ENCODE measurements around the gene PPP2R5E. TPM values are rescaled to one million over a fixed set of nuclear protein-coding genes. Genes with fewer than 3 reads are reported as not detected.

PPP2R5E gene
- total and polyA plus RNA-seq, 11 donors, result 6.2 to 44.2 (median 31.3) TPM

DNA sequence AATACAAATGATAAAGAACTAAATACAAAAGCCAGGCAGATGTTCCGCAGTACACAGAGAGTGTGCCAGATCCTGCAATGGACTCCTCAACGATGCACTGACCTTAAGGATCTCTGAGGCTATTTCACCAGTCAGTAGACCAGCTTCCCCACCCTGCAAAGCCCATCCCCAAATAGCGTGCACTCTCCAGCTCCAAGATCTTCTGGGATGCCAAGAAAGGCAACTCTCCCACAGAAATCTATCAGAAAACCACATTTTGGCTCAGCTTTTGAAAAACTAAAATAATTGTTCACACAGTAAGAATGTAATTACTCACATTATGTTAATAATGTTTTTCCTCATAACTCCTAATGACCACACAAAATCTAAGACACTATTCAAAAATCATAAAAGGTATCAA is 90.4 kb downstream of the PPP2R5E start:
- intact Hi-C loops (cut with DNase I), result no loop called here
- H3K36me3 ChIP-seq, result peaks cover 0 to 11% (median 0%) of the 10 kb centered on the region in 9 donors
- ATAC-seq (no peak), DNase-seq (no peak)
- no peaks in the 10 kb centered on the region for H3K27me3 ChIP-seq
- TF ChIP-seq, protein P1, sequence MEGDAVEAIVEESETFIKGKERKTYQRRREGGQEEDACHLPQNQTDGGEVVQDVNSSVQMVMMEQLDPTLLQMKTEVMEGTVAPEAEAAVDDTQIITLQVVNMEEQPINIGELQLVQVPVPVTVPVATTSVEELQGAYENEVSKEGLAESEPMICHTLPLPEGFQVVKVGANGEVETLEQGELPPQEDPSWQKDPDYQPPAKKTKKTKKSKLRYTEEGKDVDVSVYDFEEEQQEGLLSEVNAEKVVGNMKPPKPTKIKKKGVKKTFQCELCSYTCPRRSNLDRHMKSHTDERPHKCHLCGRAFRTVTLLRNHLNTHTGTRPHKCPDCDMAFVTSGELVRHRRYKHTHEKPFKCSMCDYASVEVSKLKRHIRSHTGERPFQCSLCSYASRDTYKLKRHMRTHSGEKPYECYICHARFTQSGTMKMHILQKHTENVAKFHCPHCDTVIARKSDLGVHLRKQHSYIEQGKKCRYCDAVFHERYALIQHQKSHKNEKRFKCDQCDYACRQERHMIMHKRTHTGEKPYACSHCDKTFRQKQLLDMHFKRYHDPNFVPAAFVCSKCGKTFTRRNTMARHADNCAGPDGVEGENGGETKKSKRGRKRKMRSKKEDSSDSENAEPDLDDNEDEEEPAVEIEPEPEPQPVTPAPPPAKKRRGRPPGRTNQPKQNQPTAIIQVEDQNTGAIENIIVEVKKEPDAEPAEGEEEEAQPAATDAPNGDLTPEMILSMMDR (IDR thresholded peaks at IDR 0.05), result no peak
- no peak for TF ChIP-seq POLR2A (IDR thresholded peaks at IDR 0.05)
- no peak overlapping the region for H3K4me3 ChIP-seq
- H3K4me1 ChIP-seq, result peaks cover 0 to 28% (median 16%) of the 10 kb centered on the region in 12 donors
- no peaks in the 10 kb centered on the region for H3K9me3 ChIP-seq
- H3K27ac ChIP-seq, result peak overlapping the region in 1 of 12 donors; percentile 57
- WGBS, 4 donors, result 79 to 93% (median 86%) methylated on average over 3 of the region's 3 CpGs

DNA sequence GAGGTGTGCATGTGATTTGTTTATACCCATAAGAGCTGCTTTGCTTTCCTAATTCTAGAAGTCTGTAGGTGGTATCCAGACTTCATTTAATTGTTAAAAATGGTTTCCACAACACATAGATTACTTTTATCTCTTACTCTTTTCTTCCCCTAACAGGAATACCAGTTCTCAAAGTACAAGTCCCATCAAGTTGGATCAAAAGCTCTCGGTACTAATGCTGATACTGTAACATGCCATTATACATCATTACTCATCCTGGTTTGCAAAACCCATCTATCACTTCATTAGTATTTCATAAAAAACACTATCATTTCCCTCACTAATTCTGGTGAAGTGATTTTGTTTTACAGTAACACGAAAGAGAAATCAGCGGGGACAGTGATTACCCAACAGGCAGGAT is 94.3 kb downstream of the PPP2R5E start:
- Histone ChIP-seq H3K9me3 (no peaks in the 10 kb centered on the region), H3K36me3 (peaks cover 0 to 11% (median 0%) of the 10 kb centered on the region in 9 donors), H3K27ac (no peak overlapping the region), H3K4me3 (no peak overlapping the region), H3K27me3 (no peaks in the 10 kb centered on the region), H3K4me1 (peaks cover 0 to 20% (median 7%) of the 10 kb centered on the region in 12 donors)
- 90 to 96% (median 94%) methylated on average over 3 of the region's 3 CpGs for WGBS, 4 donors
- ATAC-seq, result no peak
- no peak for DNase-seq
- intact Hi-C loops (cut with DNase I), result no loop called here
- TF ChIP-seq, protein P1 (IDR thresholded peaks at IDR 0.05), result no peak
- TF ChIP-seq POLR2A (IDR thresholded peaks at IDR 0.05), result no peak

DNA sequence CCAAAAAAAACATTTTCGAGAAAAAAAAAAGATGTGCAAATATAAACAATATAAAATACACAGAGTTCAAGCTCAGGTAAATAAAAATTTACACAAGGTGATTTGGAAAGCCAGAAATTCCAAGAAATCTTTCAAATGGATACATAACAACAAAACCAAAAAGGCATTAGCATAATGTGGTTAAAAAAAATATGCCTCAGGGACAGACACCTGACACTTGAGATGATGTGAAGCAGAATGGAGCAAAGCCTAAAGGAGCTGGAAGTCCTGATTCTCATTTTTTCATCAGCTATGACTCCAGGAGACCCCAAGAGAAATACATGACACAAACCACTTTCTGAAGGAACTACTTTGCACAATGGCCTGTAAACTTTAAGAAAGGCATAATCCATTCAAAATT is 98.6 kb downstream of the PPP2R5E start:
- intact Hi-C loops (cut with DNase I), result no loop called here
- TF ChIP-seq, protein P1 (IDR thresholded peaks at IDR 0.05), result no peak
- no peak for TF ChIP-seq POLR2A (IDR thresholded peaks at IDR 0.05)
- H3K4me3 ChIP-seq, result no peak overlapping the region
- no peaks in the 10 kb centered on the region for H3K9me3 ChIP-seq
- WGBS, 4 donors, result 85 to 92% (median 90%) methylated on average over 1 of the region's 1 CpG
- H3K27me3 ChIP-seq, result no peaks in the 10 kb centered on the region
- ATAC-seq (no peak), DNase-seq (no peak)
- H3K27ac ChIP-seq, result no peak overlapping the region
- no peaks in the 10 kb centered on the region for H3K36me3 ChIP-seq
- peaks cover 0 to 20% (median 4%) of the 10 kb centered on the region in 12 donors for H3K4me1 ChIP-seq

DNA sequence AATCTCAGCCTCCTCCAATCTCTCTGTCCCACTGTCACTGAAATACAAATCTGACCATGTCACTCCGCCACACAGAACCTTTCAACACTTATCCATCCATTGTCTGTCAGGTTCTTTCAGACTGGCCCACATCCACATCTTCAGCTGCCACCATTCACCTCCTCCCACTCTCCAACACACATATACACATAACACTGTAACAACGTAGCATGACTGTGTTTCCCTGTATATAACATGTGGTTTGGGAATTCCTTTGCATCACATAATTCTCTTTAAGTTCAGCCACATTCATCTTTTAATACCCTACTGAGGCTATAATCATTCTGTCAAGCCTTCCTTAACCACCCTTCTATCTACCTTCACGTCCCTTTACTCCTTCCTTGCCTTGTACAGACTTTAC is 99.2 kb downstream of the PPP2R5E start:
- TF ChIP-seq, protein P1 (IDR thresholded peaks at IDR 0.05), result no peak
- TF ChIP-seq POLR2A (IDR thresholded peaks at IDR 0.05), result no peak
- Histone ChIP-seq H3K9me3 (no peaks in the 10 kb centered on the region), H3K4me1 (peaks cover 0 to 26% (median 7%) of the 10 kb centered on the region in 12 donors), H3K4me3 (no peak overlapping the region), H3K36me3 (no peaks in the 10 kb centered on the region), H3K27me3 (no peaks in the 10 kb centered on the region), H3K27ac (no peak overlapping the region)
- WGBS, 4 donors, result 61 to 69% (median 67%) methylated on average over 3 of the region's 3 CpGs
- DNase-seq (no peak), ATAC-seq (peak in 2 of 4 donors; percentile 21 to 34)
- intact Hi-C loops (cut with DNase I), result no loop called here
